Gastrocnemius medialis (tissue), 4 donors: ENCODE measurements around the gene TPRG1L. TPM values are rescaled to one million over a fixed set of nuclear protein-coding genes. Genes with fewer than 3 reads are reported as not detected.

ENCODE experiments used
- ATAC-seq, 2 donors: fragments of 150-250 bp; one replicate each; pipeline ENCODE4 v1.9.1; 2016
- DNase-seq, 2 donors: peaks; one replicate each; pipeline ENCODE4 v3.0.0-alpha.2; 2019
- H3K27ac ChIP-seq, 4 donors: fragments of 200-600 bp; sonication (generic); 1 replicate in 1 of 4; 2 replicates in 3 of 4; pipeline ENCODE4 v1.5.1; 2016 to 2018; ENCODE audit warnings: mild to moderate bottlenecking in 2 of 4, moderate library complexity in 1 of 4
- H3K27me3 ChIP-seq, 3 donors: fragments of 200-600 bp; sonication (generic) in 2 of 3; 1 replicate in 1 of 3; 2 replicates in 2 of 3; pipeline versions ENCODE4 v1.5.1 to v1.6.0; 2016 to 2019; ENCODE audit warnings: mild to moderate bottlenecking in 1 of 3, moderate library complexity in 1 of 3
- H3K36me3 ChIP-seq, 2 donors: fragments of 200-600 bp; sonication (generic) in 1 of 2; one replicate each; pipeline ENCODE4 v1.5.1; 2017 to 2018
- H3K4me1 ChIP-seq, 2 donors: fragments of 200-600 bp; sonication (generic) in 1 of 2; one replicate each; pipeline ENCODE4 v1.5.1; 2016 to 2017; ENCODE audit warnings: mild to moderate bottlenecking in 2 of 2
- H3K4me3 ChIP-seq, 4 donors: fragments of 200-600 bp; sonication (generic) in 3 of 4; 1 replicate in 1 of 4; 2 replicates in 3 of 4; pipeline ENCODE4 v1.5.1; 2016 to 2019; ENCODE audit warnings: mild to moderate bottlenecking in 2 of 4
- H3K9me3 ChIP-seq, 3 donors: fragments of 200-600 bp; sonication (generic) in 2 of 3; 1 replicate in 1 of 3; 2 replicates in 2 of 3; pipeline ENCODE4 v1.5.1; 2016 to 2019
- CTCF ChIP-seq, 5 experiments: fragments of 450-650 bp in 3 of 5; fragments of 200-600 bp in 2 of 5; sonication (generic) in 2 of 5; IDR thresholded peaks in 4 of 5; conservative IDR thresholded peaks in 1 of 5; 1 replicate in 4 of 5; 2 replicates in 1 of 5; pipeline ENCODE4 v1.5.1; 2016 to 2019; ENCODE audit warnings: antibody characterized with exemption in 5 of 5, mild to moderate bottlenecking in 3 of 5, moderate library complexity in 3 of 5
- POLR2A ChIP-seq, 2 donors: fragments of 450-650 bp; IDR thresholded peaks; one replicate each; pipeline ENCODE4 v1.6.1; 2017; ENCODE audit warnings: antibody characterized with exemption in 2 of 2, mild to moderate bottlenecking in 2 of 2, moderate library complexity in 2 of 2
- in situ Hi-C, 4 donors: fragments of 200-750 bp; cut with MboI; loops; one replicate each; pipeline versions ENCODE4 v1.15.0 to v1.8.0; 2017; ENCODE audit warnings: low sequenced_read_pairs in 4 of 4
- intact Hi-C: fragments of 100-400 bp; cut with DNase I; formaldehyde crosslinking; loops from one replicate; pipeline ENCODE4 v1.15.1; 2023; ENCODE audit warnings: low total_unique reads
- total RNA-seq, 4 donors: library from RNA; depleted of rRNA; stranded (reverse); fragments of >200 nt; gene quantifications; one replicate each; pipeline versions ENCODE4 v1.1.0 to v1.2.3, GENCODE V29; 2016

The TPRG1L gene
- total RNA-seq, 4 donors from 2014 or later: 25.3 to 38.7 (median 30.0) TPM

- ATAC-seq: peak; percentile 15 to 31
- no peak for TF ChIP-seq POLR2A (IDR thresholded peaks at IDR 0.05)
- no peak for TF ChIP-seq CTCF (IDR thresholded peaks at IDR 0.05 in 4 of 5, conservative IDR thresholded peaks at IDR 0.05 in 1 of 5)
- peaks cover 0 to 33% of the 10 kb centered on the region in 2 donors for H3K36me3 ChIP-seq
- DNase-seq: no peak
- in situ Hi-C loops: loop anchor here in 2 of 4 donors (10.0 kb wide), 1 partner anchor 141 kb away; no protein-coding TSS in a partner anchor
- H3K4me3 ChIP-seq: peak overlapping the region; percentile 57 to 99 (median 82)
- peak overlapping the region; percentile 59 to 91 (median 79) for H3K27ac ChIP-seq
- peaks cover 21 to 23% of the 10 kb centered on the region in 2 donors for H3K4me1 ChIP-seq
- H3K27me3 ChIP-seq: no peaks in the 10 kb centered on the region
- no peaks in the 10 kb centered on the region for H3K9me3 ChIP-seq
- intact Hi-C loops: loop anchor here (10.0 kb wide), 1 partner anchor 279 kb away; the partner anchor contains the start of gene C1orf174
These were observed 514 bp downstream of the TPRG1L start for GRCh38 chr1:3625151-3625907.

DNA sequence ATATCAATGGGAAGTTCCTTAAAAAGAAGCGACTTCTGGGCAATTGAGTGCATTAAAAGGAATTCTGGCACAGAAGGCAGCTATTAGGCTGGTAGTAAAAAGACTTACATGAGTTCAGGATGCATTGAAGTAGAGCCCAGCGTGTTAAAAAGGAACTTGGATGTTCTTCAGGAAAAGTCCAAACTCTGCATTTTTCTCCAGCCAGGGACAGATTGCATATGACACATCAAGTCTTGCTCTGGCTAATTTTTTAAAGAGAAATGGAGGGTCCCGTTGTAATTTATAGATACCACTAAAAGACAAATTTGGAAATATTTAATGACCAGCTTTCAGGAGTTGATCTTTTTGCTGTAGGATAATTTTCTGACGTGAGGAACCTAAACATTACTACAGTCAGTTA lies 1.2 kb downstream of the TPRG1L start:
- TF ChIP-seq CTCF (IDR thresholded peaks at IDR 0.05 in 4 of 5, conservative IDR thresholded peaks at IDR 0.05 in 1 of 5) (no peak), POLR2A (IDR thresholded peaks at IDR 0.05) (no peak)
- H3K27me3 ChIP-seq: no peaks in the 10 kb centered on the region
- no peaks in the 10 kb centered on the region for H3K9me3 ChIP-seq
- intact Hi-C loops (loop anchor here (10.0 kb wide), 1 partner anchor 279 kb away; the partner anchor contains the start of gene C1orf174), in situ Hi-C loops (loop anchor here in 2 of 4 donors (10.0 kb wide), 1 partner anchor 141 kb away; no protein-coding TSS in a partner anchor)
- ATAC-seq (no peak), DNase-seq (no peak)
- peak overlapping the region; percentile 57 to 99 (median 82) for H3K4me3 ChIP-seq
- H3K4me1 ChIP-seq: peaks cover 21 to 23% of the 10 kb centered on the region in 2 donors
- H3K27ac ChIP-seq: peak overlapping the region in 3 of 4 donors; percentile 77 to 91 (median 81)
- H3K36me3 ChIP-seq: peaks cover 0 to 39% of the 10 kb centered on the region in 2 donors

- in situ Hi-C loops: loop anchor here in 2 of 4 donors (10.0 kb wide), 1 partner anchor 143 kb away; no protein-coding TSS in a partner anchor
These were observed 2.9 kb downstream of the TPRG1L start for GRCh38 chr1:3627515-3628253.

More at GRCh38 chr1:3627515-3628253, 2.9 kb downstream of the TPRG1L start:
- Histone ChIP-seq H3K4me1 (peaks cover 20 to 21% of the 10 kb centered on the region in 2 donors), H3K9me3 (no peaks in the 10 kb centered on the region), H3K27ac (no peak overlapping the region), H3K27me3 (no peaks in the 10 kb centered on the region), H3K4me3 (no peak overlapping the region), H3K36me3 (peaks cover 0 to 42% of the 10 kb centered on the region in 2 donors)
- ATAC-seq (no peak), DNase-seq (no peak)
- intact Hi-C loops: loop anchor here (10.0 kb wide), 1 partner anchor 277 kb away; the partner anchor contains the start of gene C1orf174
- TF ChIP-seq CTCF (IDR thresholded peaks at IDR 0.05 in 4 of 5, conservative IDR thresholded peaks at IDR 0.05 in 1 of 5) (no peak), POLR2A (IDR thresholded peaks at IDR 0.05) (no peak)
